Activated CD4-positive, alpha-beta T cell treated with anti-CD3 and anti-CD28 coated beads for 36 hours (primary cell): ENCODE results near the gene SMIM35. TPM values are rescaled to one million over a fixed set of nuclear protein-coding genes. Genes with fewer than 3 reads are reported as not detected.
A peak's percentile ranks its signal among the peaks of the same experiment; 100 is the strongest.

Experiments used
- ATAC-seq: fragments of 200-7000 bp; cut with Tn5 transposase; one replicate; pipeline ENCODE4 v1.10.0; 2021; ENCODE audit warnings: mild to moderate bottlenecking, moderate library complexity
- CTCF ChIA-PET: fragments of 350-600 bp; sonication (Branson Sonifier 250); formaldehyde crosslinking; loops from one replicate; lab custom pipeline; 2021; ENCODE audit warnings: antibody characterized with exemption; lab: Charles Lee
- POLR2A ChIA-PET: fragments of 350-600 bp; sonication (Branson Sonifier 250); formaldehyde crosslinking; loops from one replicate; lab custom pipeline; 2021; ENCODE audit warnings: antibody characterized with exemption, inconsistent platforms; lab: Charles Lee
- DNase-seq: peaks from one replicate; pipeline ENCODE4 v3.0.0-alpha.2; 2020
- H3K27ac Mint-ChIP-seq: one replicate; pipeline ENCODE4 v1.8.0; 2021; ENCODE audit warnings: mixed read lengths
- H3K27me3 Mint-ChIP-seq: one replicate; pipeline ENCODE4 v1.8.0; 2021; ENCODE audit warnings: mixed read lengths
- H3K36me3 Mint-ChIP-seq: one replicate; pipeline ENCODE4 v1.8.0; 2021; ENCODE audit warnings: low read depth, mixed read lengths
- H3K4me1 Mint-ChIP-seq: one replicate; pipeline ENCODE4 v1.8.0; 2021; ENCODE audit warnings: mixed read lengths
- H3K4me3 Mint-ChIP-seq: one replicate; pipeline ENCODE4 v1.8.0; 2021; ENCODE audit warnings: mild to moderate bottlenecking, moderate library complexity, mixed read lengths
- H3K9me3 Mint-ChIP-seq: one replicate; pipeline ENCODE4 v1.8.0; 2021; ENCODE audit warnings: low read depth, mixed read lengths
- intact Hi-C, 2 experiments: fragments of 100-400 bp; cut with DNase I in 1 of 2; cut with micrococcal nuclease in 1 of 2; formaldehyde crosslinking; loops; one replicate each; pipeline versions ENCODE4 v1.14.2 to v1.15.1; 2022 to 2024; cut with DNase I, micrococcal nuclease
- total RNA-seq, 2 experiments: library from RNA; stranded (reverse); gene quantifications; one replicate each; pipeline ENCODE4 v1.2.3, GENCODE V29; 2021

Gene SMIM35
- total RNA-seq, 2 experiments from 2014 or later = 0.09 TPM; not detected in 1

DNA sequence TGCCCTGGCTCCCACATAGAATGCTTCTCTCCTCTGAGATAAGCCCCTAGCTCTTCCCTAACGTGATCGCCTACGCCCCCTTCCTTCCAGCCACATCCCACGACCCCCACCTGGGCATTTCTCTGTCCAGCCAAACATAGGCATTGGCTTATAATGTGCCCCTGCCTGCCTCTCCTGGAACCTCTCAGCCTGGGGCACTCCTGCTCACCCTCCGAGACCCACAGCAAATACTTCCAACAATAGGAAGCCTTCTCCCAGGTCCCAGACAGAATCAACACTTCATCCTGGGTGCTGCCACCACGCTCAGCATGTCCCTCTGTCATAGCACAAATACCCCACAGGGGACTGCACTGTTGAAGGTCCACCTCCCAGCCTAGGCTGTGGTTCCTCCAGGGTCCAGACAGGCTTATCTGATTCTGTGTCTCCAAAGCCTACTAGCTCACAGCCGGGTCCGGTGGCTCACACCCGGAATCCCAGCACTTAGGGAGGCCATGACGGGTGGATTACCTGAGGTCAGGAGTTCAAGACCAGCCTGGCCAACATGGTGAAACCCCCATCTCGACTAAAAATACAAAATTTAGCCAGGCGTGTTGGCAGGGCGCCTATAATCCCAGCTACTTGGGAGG is 34.1 kb downstream of the SMIM35 start:
- Mint-ChIP-seq H3K27me3 (peaks cover 5% of the 10 kb centered on the region), H3K36me3 (no peaks in the 10 kb centered on the region), H3K4me1 (peaks cover 52% of the 10 kb centered on the region), H3K27ac (peak overlapping the region; percentile 70), H3K9me3 (no peaks in the 10 kb centered on the region), H3K4me3 (no peak overlapping the region)
- intact Hi-C loops = loop anchor here (1.0 to 5.0 kb wide), 7 partner anchors 102 to 625 kb away; no protein-coding TSS in a partner anchor
- ChIA-PET POLR2A (interaction anchor here (0.7 to 3.2 kb wide), 3 partner anchors 51 to 77 kb away, joined by 4 to 32 read pairs (median 6); no protein-coding TSS in a partner anchor), CTCF (interaction anchor here (0.6 to 7.2 kb wide), 54 partner anchors 8 to 1299 kb away, joined by 3 to 211 read pairs (median 5); partner anchors contain the start of genes FXYD2, FXYD6 and IL10RA)
- no peak for ATAC-seq
- DNase-seq = peak; percentile 32

DNA sequence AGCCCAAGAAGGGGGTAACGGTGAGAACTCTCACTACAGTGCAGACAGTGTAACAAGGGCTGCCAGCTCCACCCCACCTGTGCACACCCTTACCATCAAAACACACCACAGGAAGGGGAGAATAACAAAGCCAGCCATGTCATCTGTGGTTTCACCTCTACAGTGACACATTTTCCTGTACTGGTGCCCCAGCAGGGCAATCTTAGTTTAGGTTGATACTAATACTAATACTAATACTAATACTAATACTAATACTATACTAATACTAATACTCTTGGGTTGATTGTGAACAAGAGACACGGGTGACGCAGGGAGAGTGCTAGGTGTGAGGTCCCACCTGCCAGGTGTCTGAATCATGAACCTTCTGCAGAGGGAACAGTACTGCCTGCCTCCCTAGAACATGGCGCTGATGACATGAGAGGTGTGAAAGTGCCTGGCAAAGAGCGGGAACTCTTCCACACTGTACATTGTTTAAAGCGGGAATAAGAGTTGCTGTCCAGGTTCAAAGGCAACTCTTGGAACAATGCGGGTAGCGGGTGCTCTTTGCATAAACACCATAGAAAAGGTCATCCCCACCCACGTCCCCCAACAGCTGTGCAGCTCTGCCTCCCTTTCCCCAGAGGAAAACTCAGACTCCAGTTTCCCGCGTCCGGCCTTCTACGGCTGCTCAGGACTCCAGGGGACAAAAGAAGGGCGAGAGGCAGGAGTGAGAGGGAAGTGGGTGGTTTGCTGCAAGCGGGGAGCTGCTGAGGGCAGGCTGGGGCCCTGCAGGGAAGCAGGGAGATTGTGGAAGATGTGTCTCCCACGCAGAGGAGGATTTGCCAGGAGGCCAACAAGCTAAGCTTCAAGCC is 34.9 kb downstream of the SMIM35 start:
- peaks cover under 1% of the 10 kb centered on the region for H3K27me3 Mint-ChIP-seq
- ATAC-seq (peak; percentile 82), DNase-seq (peak; percentile 77)
- peak overlapping the region; percentile 89 for H3K27ac Mint-ChIP-seq
- peaks cover 60% of the 10 kb centered on the region for H3K4me1 Mint-ChIP-seq
- CTCF ChIA-PET = interaction anchor here (0.5 to 7.2 kb wide), 24 partner anchors 9 to 243 kb away, joined by 3 to 211 read pairs (median 7); partner anchors contain the start of genes FXYD2, FXYD6 and IL10RA
- peak overlapping the region; percentile 46 for H3K4me3 Mint-ChIP-seq
- no peaks in the 10 kb centered on the region for H3K36me3 Mint-ChIP-seq
- intact Hi-C loops = loop anchor here (1.0 to 5.0 kb wide), 6 partner anchors 50 to 625 kb away; no protein-coding TSS in a partner anchor
- POLR2A ChIA-PET = interaction anchor here (0.7 to 3.2 kb wide), 7 partner anchors 50 to 291 kb away, joined by 3 to 32 read pairs (median 3); partner anchors contain the start of genes CD3D and IL10RA
- H3K9me3 Mint-ChIP-seq = no peaks in the 10 kb centered on the region

DNA sequence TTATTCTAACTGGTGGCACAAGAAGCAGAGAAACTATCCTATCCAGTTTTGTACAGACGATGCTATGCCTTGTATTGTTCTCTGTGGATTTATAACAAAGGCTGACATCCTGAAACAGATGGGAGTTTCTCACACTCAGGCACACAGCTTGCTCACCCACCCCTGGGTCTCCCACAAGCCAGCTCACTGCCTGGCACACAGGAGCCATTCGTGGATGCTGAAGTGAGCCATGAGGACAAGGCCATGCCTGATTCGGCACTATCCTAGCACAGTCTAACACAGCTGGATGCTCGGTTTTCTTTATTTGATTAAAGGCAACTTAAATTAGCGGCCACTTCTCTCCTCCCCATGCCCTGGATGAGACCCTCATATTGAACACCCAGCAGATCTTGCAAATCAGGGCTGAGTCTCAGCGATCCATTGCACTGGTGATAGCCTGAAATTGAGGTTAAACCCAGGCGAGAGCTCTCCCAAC is 35.6 kb downstream of the SMIM35 start:
- H3K4me3 Mint-ChIP-seq = peak overlapping the region; percentile 46
- intact Hi-C loops = loop anchor here (1.0 to 5.0 kb wide), 5 partner anchors 49 to 624 kb away; no protein-coding TSS in a partner anchor
- no peaks in the 10 kb centered on the region for H3K27me3 Mint-ChIP-seq
- peak overlapping the region; percentile 89 for H3K27ac Mint-ChIP-seq
- no peaks in the 10 kb centered on the region for H3K36me3 Mint-ChIP-seq
- ATAC-seq (no peak), DNase-seq (peak; percentile 38)
- H3K4me1 Mint-ChIP-seq = peaks cover 67% of the 10 kb centered on the region
- H3K9me3 Mint-ChIP-seq = no peaks in the 10 kb centered on the region
- ChIA-PET POLR2A (interaction anchor here (0.6 to 3.2 kb wide), 8 partner anchors 49 to 292 kb away, joined by 3 to 32 read pairs (median 3); partner anchors contain the start of genes CD3D and IL10RA), CTCF (interaction anchor here (0.5 to 7.2 kb wide), 16 partner anchors 9 to 477 kb away, joined by 3 to 211 read pairs (median 14); partner anchors contain the start of genes FXYD2 and IL10RA)

GRCh38 chr11:118050208-118050891 is 36.4 kb downstream of the SMIM35 start:
- peaks cover 75% of the 10 kb centered on the region for H3K4me1 Mint-ChIP-seq
- H3K27me3 Mint-ChIP-seq = no peaks in the 10 kb centered on the region
- H3K4me3 Mint-ChIP-seq = no peak overlapping the region
- intact Hi-C loops = loop anchor here (2.0 to 5.0 kb wide), 3 partner anchors 118 to 623 kb away; no protein-coding TSS in a partner anchor
- peak overlapping the region; percentile 89 for H3K27ac Mint-ChIP-seq
- no peak for DNase-seq
- ChIA-PET CTCF (interaction anchor here (0.6 to 7.2 kb wide), 8 partner anchors 8 to 477 kb away, joined by 3 to 211 read pairs (median 56); partner anchors contain the start of gene IL10RA), POLR2A (interaction anchor here (0.6 to 1.6 kb wide), 5 partner anchors 51 to 292 kb away, joined by 3 to 23 read pairs (median 3); partner anchors contain the start of genes CD3D and IL10RA)
- H3K36me3 Mint-ChIP-seq = no peaks in the 10 kb centered on the region
- ATAC-seq = no peak
- no peaks in the 10 kb centered on the region for H3K9me3 Mint-ChIP-seq

DNA sequence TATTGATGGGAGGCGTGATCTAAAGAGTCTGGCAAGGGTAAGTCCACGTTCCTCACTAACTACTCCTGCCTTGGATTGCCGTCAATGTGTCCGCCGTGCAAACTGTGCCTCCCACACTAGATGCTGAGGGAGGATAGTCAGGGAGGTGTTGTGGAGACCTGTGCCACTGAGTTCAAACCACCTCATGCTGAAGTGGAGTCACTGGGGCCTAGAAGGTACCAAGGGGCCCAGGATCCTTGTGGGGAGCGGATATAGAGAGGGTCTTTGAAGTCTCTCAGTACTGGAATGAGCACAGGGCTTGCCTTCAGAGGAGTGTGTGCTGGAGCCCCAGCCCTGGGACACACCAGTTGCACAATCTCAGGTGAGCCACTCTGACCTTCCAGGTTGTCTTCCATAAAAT is 37.0 kb downstream of the SMIM35 start:
- CTCF ChIA-PET = interaction anchor here (1.6 to 7.2 kb wide), 3 partner anchors 99 to 242 kb away, joined by 4 to 211 read pairs (median 11); no protein-coding TSS in a partner anchor
- H3K4me1 Mint-ChIP-seq = peaks cover 81% of the 10 kb centered on the region
- H3K36me3 Mint-ChIP-seq = no peaks in the 10 kb centered on the region
- H3K4me3 Mint-ChIP-seq = no peak overlapping the region
- intact Hi-C loops = loop anchor here (2.0 to 10.0 kb wide), 5 partner anchors 117 to 815 kb away; partner anchors contain the start of genes PCSK7 (in 1 of the 2) and RNF214 (in 1 of the 2)
- H3K27ac Mint-ChIP-seq = peak overlapping the region; percentile 67
- no peaks in the 10 kb centered on the region for H3K27me3 Mint-ChIP-seq
- DNase-seq (no peak), ATAC-seq (no peak)
- POLR2A ChIA-PET = no interaction called here
- no peaks in the 10 kb centered on the region for H3K9me3 Mint-ChIP-seq

- peak; percentile 23 for DNase-seq
- no peak for ATAC-seq
Measured at GRCh38 chr11:118048472-118049370, 38.0 kb downstream of the SMIM35 start.

GRCh38 chr11:118047749-118048148 is 39.0 kb downstream of the SMIM35 start:
- no peak for ATAC-seq
- peaks cover 92% of the 10 kb centered on the region for H3K4me1 Mint-ChIP-seq
- no peak overlapping the region for H3K4me3 Mint-ChIP-seq
- H3K27ac Mint-ChIP-seq = peak overlapping the region; percentile 76
- DNase-seq = no peak
- ChIA-PET CTCF (interaction anchor here (0.6 to 3.0 kb wide), 11 partner anchors 11 to 296 kb away, joined by 3 to 12 read pairs (median 4); partner anchors contain the start of gene IL10RA), POLR2A (interaction anchor here (0.9 to 3.5 kb wide), 5 partner anchors 45 to 231 kb away, joined by 3 to 24 read pairs (median 6); partner anchors contain the start of gene IL10RA)
- H3K9me3 Mint-ChIP-seq = no peaks in the 10 kb centered on the region
- no peaks in the 10 kb centered on the region for H3K27me3 Mint-ChIP-seq
- H3K36me3 Mint-ChIP-seq = no peaks in the 10 kb centered on the region
- intact Hi-C loops = loop anchor here in 1 of 2 experiments (5.0 to 10.0 kb wide), 2 partner anchors 195 to 813 kb away; partner anchors contain the start of genes PCSK7 and RNF214

More at GRCh38 chr11:118048472-118049370, 38.0 kb downstream of the SMIM35 start:
- CTCF ChIA-PET = interaction anchor here (0.7 to 2.9 kb wide), 7 partner anchors 44 to 295 kb away, joined by 3 to 12 read pairs (median 4); no protein-coding TSS in a partner anchor
- H3K4me1 Mint-ChIP-seq = peaks cover 92% of the 10 kb centered on the region
- H3K9me3 Mint-ChIP-seq = no peaks in the 10 kb centered on the region
- POLR2A ChIA-PET = interaction anchor here (0.9 to 3.5 kb wide), 3 partner anchors 46 to 61 kb away, joined by 3 to 24 read pairs (median 6); no protein-coding TSS in a partner anchor
- H3K27me3 Mint-ChIP-seq = no peaks in the 10 kb centered on the region
- H3K27ac Mint-ChIP-seq = peak overlapping the region; percentile 77
- no peak overlapping the region for H3K4me3 Mint-ChIP-seq
- intact Hi-C loops = loop anchor here in 1 of 2 experiments (5.0 to 10.0 kb wide), 2 partner anchors 194 to 814 kb away; partner anchors contain the start of genes PCSK7 and RNF214
- no peaks in the 10 kb centered on the region for H3K36me3 Mint-ChIP-seq

GRCh38 chr11:118046964-118047700 is 39.6 kb downstream of the SMIM35 start:
- ChIA-PET POLR2A (interaction anchor here (1.0 to 3.5 kb wide), 5 partner anchors 45 to 230 kb away, joined by 3 to 24 read pairs (median 6); partner anchors contain the start of gene IL10RA), CTCF (interaction anchor here (0.6 to 3.0 kb wide), 14 partner anchors 10 to 239 kb away, joined by 3 to 12 read pairs (median 4); partner anchors contain the start of gene IL10RA)
- Mint-ChIP-seq H3K4me3 (peak overlapping the region; percentile 4), H3K27me3 (no peaks in the 10 kb centered on the region), H3K36me3 (no peaks in the 10 kb centered on the region), H3K9me3 (no peaks in the 10 kb centered on the region), H3K4me1 (peaks cover 92% of the 10 kb centered on the region), H3K27ac (peak overlapping the region; percentile 76)
- DNase-seq = peak; percentile 54
- ATAC-seq = peak; percentile 16
- intact Hi-C loops = loop anchor here (1.0 to 10.0 kb wide), 6 partner anchors 45 to 812 kb away; partner anchors contain the start of genes PCSK7 (in 1 of the 2) and RNF214 (in 1 of the 2)
